HK-2 (cell line): ENCODE results near the gene IMMP2L.

ENCODE experiments used
- DNase-seq: peaks from one replicate; pipeline ENCODE4 v3.0.0-alpha.2; 2018; ENCODE audit not compliant: unreplicated experiment

IMMP2L gene

GRCh38 chr7:111038185-111038584, 524.1 kb downstream of the IMMP2L start:
- DNase-seq, result no peak

GRCh38 chr7:111031916-111032315, 530.4 kb downstream of the IMMP2L start:
- DNase-seq, result no peak

GRCh38 chr7:111030336-111030735, 532.0 kb downstream of the IMMP2L start:
- DNase-seq, result no peak

- no peak for DNase-seq
Observed at GRCh38 chr7:111029574-111030251, 532.6 kb downstream of the IMMP2L start.

GRCh38 chr7:111029141-111029572, 533.1 kb downstream of the IMMP2L start:
- DNase-seq, result no peak

GRCh38 chr7:111027396-111027795, 534.9 kb downstream of the IMMP2L start:
- DNase-seq, result no peak

- no peak for DNase-seq
Observed at GRCh38 chr7:111026806-111027205, 535.5 kb downstream of the IMMP2L start.

- DNase-seq, result no peak
Observed at GRCh38 chr7:111026343-111026742, 535.9 kb downstream of the IMMP2L start.

GRCh38 chr7:111025006-111025405, 537.3 kb downstream of the IMMP2L start:
- no peak for DNase-seq

GRCh38 chr7:111018960-111019736, 543.1 kb downstream of the IMMP2L start:
- no peak for DNase-seq

GRCh38 chr7:111018447-111018846, 543.8 kb downstream of the IMMP2L start:
- no peak for DNase-seq

- DNase-seq, result no peak
Observed at GRCh38 chr7:111014079-111014478, 548.2 kb downstream of the IMMP2L start.

- DNase-seq, result no peak
Observed at GRCh38 chr7:111012799-111013675, 549.3 kb downstream of the IMMP2L start.

GRCh38 chr7:111012149-111012548, 550.1 kb downstream of the IMMP2L start:
- DNase-seq, result no peak

GRCh38 chr7:111011520-111011919, 550.8 kb downstream of the IMMP2L start:
- DNase-seq, result no peak

- no peak for DNase-seq
Observed at GRCh38 chr7:111010798-111011197, 551.5 kb downstream of the IMMP2L start.

- DNase-seq, result no peak
Observed at GRCh38 chr7:111009526-111010040, 552.7 kb downstream of the IMMP2L start.

GRCh38 chr7:111006691-111007090, 555.6 kb downstream of the IMMP2L start:
- DNase-seq, result no peak

GRCh38 chr7:111006040-111006439, 556.3 kb downstream of the IMMP2L start:
- DNase-seq, result no peak

GRCh38 chr7:111005445-111005844, 556.8 kb downstream of the IMMP2L start:
- no peak for DNase-seq

- no peak for DNase-seq
Observed at GRCh38 chr7:111004310-111004901, 557.9 kb downstream of the IMMP2L start.

- DNase-seq, result no peak
Observed at GRCh38 chr7:111003883-111004282, 558.4 kb downstream of the IMMP2L start.
